HT1080 (cell line): ENCODE results near the gene INSC. TPM values are rescaled to one million over a fixed set of nuclear protein-coding genes. Genes with fewer than 3 reads are reported as not detected.

ENCODE experiments used
- DNase-seq: peaks from one replicate; pipeline ENCODE4 v3.0.0-alpha.2; 2015; ENCODE audit warnings: low read depth
- total RNA-seq: library from RNA; depleted of rRNA; stranded (reverse); fragments of >200 nt; shearing (Covaris generic); gene quantifications from 2 replicates; pipeline ENCODE4 v1.2.3, GENCODE V29; 2014

The INSC gene
- total RNA-seq, 1 experiment from 2014 or later: 4.0 TPM

- DNase-seq: no peak
Observed at GRCh38 chr11:15213471-15214231, 98.9 kb downstream of the INSC start.

GRCh38 chr11:15215005-15215404 lies 100.3 kb downstream of the INSC start:
- no peak for DNase-seq

- DNase-seq: no peak
Observed at GRCh38 chr11:15216678-15217077, 102.0 kb downstream of the INSC start.

GRCh38 chr11:15217416-15217815 lies 102.7 kb downstream of the INSC start:
- no peak for DNase-seq

- DNase-seq: peak; percentile 47
Observed at GRCh38 chr11:15222777-15223176, 108.1 kb downstream of the INSC start.

- DNase-seq: peak; percentile 80
Observed at GRCh38 chr11:15223318-15223717, 108.6 kb downstream of the INSC start.

- no peak for DNase-seq
Observed at GRCh38 chr11:15224466-15224865, 109.7 kb downstream of the INSC start.

- DNase-seq: no peak
Observed at GRCh38 chr11:15227011-15227410, 112.3 kb downstream of the INSC start.

- no peak for DNase-seq
Observed at GRCh38 chr11:15228331-15228849, 113.7 kb downstream of the INSC start.

GRCh38 chr11:15229069-15229468 lies 114.3 kb downstream of the INSC start:
- no peak for DNase-seq

- DNase-seq: no peak
Observed at GRCh38 chr11:15232496-15232895, 117.8 kb downstream of the INSC start.

- DNase-seq: no peak
Observed at GRCh38 chr11:15233371-15234165, 118.8 kb downstream of the INSC start.

GRCh38 chr11:15234796-15235195 lies 120.1 kb downstream of the INSC start:
- peak; percentile 19 for DNase-seq

- DNase-seq: no peak
Observed at GRCh38 chr11:15236559-15236958, 121.8 kb downstream of the INSC start.

- no peak for DNase-seq
Observed at GRCh38 chr11:15238856-15239255, 124.1 kb downstream of the INSC start.

GRCh38 chr11:15248749-15249148 lies 134.0 kb downstream of the INSC start:
- no peak for DNase-seq

- DNase-seq: peak; percentile 53
Observed at GRCh38 chr11:15258433-15259165, 143.9 kb downstream of the INSC start.

- no peak for DNase-seq
Observed at GRCh38 chr11:15266999-15267398, 152.3 kb downstream of the INSC start.

- no peak for DNase-seq
Observed at GRCh38 chr11:15268598-15268997, 153.9 kb downstream of the INSC start.

- DNase-seq: no peak
Observed at GRCh38 chr11:15275141-15275540, 160.4 kb downstream of the INSC start.

GRCh38 chr11:15276621-15277020 lies 161.9 kb downstream of the INSC start:
- peak; percentile 8 for DNase-seq

- DNase-seq: peak; percentile 43
Observed at GRCh38 chr11:15278128-15278527, 163.4 kb downstream of the INSC start.
